ENCODE results near the gene OR13J1.
"Not testable (repeated sequence)": the region's sequence is repeated elsewhere in the genome, so short reads cannot be mapped to it uniquely, and the experiment has no call there.

Gene OR13J1

DNA sequence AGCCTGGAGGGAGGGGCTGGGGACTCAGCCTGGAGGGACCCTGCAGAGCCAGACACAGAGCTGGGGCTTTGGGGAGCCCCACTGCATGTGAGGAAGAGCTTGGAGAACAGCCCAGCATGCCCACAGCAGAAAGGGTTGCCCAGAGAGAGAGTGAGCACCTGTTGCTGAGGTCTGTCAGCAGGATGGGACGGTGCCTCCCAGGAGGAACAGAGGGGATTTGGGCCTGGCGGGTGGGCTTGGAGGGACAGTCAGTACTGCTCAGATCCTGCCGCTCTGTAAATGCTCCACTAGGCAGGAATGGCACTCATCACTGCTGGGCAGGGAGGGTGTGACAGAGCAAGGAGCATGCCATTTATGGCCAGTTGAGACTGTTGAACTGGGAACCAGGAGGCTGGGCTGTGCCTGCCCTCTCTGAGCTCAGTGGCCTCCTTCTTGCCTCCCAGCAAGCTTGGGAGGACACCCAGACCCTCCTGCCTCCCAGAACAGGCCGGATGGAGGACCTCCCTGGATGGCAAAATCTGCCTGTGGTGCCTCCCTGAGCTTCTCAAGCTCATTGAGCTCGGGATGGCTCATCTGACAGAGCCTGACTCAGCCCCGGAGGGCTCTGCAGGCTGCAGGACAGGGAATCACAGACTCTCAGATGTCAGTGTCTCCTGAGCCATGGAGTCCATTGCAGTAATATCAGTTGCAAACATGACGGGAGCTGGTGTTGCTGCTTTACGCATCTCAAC is 35.0 kb upstream of the OR13J1 start:
- no peak for DNase-seq (ENCODE audit: low read depth)

DNA sequence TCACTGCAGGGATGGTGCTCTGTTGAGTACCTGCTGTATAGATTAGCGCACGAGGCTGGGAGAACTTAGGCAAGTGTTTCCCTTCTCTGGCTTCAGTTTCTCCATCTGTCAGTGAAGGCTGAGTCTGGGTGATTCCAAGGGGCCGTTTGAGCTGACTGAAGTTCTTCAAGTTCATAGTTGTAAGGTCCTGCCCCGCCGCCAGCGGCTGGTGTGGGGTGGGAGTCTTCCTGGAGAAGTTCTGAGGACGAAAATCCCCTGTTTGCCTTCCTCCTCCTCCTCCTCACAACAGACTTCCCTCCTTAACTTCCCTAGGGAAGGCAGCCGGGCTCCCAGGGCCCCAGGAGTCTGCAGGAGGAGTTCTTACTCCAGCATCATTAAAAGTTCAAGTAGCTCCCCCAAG is 34.1 kb upstream of the OR13J1 start:
- DNase-seq (ENCODE audit: low read depth): no peak

GRCh38 chr9:35903049-35903448 is 32.8 kb upstream of the OR13J1 start:
- DNase-seq (ENCODE audit: low read depth): no peak

GRCh38 chr9:35899021-35899420 is 28.8 kb upstream of the OR13J1 start:
- DNase-seq (ENCODE audit: low read depth): no peak

DNA sequence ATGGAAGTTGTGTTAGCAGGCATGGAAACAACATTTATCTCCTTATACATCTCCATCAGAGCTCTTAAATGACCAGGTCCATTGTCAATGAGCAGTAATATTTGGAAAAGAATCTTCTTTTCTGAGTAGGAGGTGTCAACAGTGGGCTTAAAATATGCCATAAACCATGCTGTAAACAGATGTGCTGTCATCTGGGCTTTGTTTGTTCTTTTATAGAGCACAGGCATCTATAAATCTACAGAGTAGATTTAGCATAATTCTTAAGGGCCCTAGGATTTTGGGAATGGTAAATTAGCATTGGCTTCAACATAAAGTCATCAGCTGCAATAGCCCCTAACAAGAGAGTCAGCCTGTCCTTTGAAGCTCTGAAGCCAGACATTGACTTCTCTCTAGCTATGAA is 28.1 kb upstream of the OR13J1 start:
- DNase-seq (ENCODE audit: low read depth): no peak

GRCh38 chr9:35897376-35898099 is 27.3 kb upstream of the OR13J1 start:
- not testable (repeated sequence) for DNase-seq (ENCODE audit: low read depth)

DNA sequence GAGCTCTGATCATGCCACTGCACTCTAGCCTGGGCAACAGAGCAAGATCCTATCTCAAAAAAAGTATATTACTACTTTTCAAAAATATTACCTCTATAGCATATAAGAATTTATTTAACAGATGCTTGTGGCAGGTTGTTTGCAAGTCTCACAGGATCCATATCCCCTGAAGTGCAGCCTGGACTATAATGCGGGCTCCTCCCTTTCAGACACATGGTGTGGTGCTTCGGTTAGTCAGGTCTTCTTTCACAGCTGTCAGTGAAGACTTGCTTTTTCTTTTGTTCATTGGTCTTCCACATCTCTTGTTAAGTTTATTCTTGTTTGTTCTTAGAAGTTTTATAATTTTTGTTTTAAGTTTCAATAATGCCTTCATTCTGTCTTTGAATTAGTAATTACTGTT is 26.4 kb upstream of the OR13J1 start:
- no peak for DNase-seq (ENCODE audit: low read depth)

GRCh38 chr9:35892051-35892450 is 21.9 kb upstream of the OR13J1 start:
- no peak for DNase-seq (ENCODE audit: low read depth)

DNA sequence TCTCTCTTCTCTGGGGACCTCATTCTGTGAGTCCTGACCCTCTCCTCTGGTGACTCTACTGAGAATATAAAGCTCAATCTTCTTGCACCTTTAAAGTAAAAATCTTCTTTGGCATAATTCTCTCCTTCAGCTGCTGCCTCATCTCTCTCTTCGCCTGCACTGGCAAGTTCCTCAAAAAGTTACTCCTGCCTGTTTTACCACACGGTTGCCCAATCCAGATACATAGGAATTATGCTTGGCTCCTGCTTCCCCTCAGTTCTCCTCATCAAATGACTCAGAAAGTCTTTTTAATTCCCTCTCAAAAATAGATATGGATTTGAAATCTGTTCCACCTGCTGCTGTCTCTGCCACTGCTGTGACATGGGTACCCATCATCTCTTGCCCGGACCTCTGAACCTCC is 21.4 kb upstream of the OR13J1 start:
- DNase-seq (ENCODE audit: low read depth): no peak

DNA sequence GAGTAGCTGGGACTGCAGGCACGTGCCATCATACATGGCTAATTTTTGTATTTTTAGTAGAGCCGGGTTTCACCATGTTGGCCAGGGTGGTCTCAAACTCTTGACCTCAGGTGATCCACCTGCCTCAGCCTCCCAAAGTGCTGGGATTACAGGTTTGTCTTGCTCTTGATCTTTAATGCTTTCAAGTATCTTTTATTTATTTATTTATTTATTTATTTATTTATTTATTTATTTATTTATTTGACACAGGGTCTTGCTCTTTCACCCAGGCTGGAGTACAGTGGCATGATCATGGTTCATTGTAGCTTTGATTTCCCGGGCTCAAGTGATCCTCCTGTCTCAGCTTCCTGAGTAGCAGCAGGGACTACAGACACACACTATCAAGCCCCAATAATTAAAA is 14.7 kb upstream of the OR13J1 start:
- DNase-seq (ENCODE audit: low read depth): not testable (repeated sequence)

- no peak for DNase-seq (ENCODE audit: low read depth)
Measured at GRCh38 chr9:35882996-35883395, 12.8 kb upstream of the OR13J1 start.

DNA sequence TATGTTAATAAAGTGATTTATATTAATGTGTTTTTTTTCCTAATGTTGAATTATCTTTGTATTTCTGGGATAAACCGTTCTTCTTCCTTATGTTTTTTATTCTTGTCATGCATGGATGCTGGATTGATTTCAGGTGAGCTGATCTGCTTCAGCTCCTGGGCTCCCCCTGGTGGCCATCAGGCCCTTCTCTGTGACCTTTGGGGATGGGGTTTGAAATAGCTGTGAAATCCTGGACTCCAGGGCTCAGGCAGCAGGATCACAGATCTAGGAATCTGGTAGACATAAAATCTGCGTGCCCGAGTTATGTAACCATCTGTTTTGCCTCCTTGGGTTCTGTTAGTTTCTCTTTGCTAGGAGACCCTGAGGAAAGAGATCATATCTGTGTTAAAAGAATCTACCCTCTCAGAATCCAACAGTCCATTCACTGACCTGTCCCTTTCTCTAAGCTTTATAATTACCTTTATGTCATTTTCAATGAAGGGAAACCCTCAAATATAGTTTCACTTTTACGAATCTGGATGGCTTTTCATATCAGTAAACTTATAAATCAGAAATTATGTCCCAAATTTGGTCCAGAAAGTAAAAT is 12.2 kb upstream of the OR13J1 start:
- DNase-seq (ENCODE audit: low read depth): no peak

DNA sequence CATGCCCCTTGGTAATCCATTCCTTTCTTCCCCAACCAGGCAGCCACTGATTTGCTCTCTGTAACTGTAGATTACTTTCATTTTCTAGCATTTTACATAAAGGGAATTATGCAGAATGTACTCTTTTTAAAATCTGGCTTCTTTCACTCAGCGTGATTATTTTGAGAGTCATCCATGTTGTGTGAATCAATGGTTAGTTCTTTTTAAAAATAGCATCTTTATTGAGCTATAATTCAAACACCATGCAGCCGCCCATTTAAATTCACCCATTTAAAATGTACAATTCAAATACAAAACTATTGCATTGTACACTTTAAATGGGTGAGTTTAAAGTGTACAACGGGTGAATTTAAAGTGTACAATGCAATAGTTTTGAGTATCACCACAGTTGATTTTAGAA is 2.3 kb upstream of the OR13J1 start:
- DNase-seq (ENCODE audit: low read depth): no peak

- no peak for DNase-seq (ENCODE audit: low read depth)
Measured at GRCh38 chr9:35871545-35871944, 1.3 kb upstream of the OR13J1 start.

DNA sequence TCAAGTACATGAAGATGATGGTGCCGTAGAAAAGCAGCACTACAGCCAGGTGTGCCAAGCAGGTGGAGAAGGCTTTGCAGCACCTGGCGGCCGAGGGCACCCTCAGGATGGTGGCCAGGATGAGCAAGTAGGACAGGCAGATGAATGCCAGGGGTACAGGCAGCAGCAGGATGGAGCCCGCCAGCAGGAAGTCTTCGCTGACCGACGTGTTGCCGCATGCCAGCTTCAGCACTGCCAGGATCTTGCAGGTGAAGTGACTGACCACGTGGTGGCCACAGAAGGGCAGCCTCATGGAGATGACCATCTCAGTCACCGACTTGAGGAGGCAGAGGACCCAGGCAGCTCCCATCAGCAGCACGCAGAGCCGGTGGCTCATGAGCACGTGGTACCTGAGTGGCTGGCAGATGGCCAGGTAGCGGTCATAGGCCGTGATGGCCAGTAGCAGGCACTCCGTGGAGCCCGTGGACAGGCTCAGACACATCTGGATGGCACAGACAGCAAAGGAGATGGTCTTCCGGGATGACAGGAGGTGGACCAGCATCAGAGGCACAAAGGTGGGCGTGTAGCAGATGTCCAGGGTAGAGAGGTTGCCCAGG is 482 bp downstream of the OR13J1 start:
- DNase-seq (ENCODE audit: low read depth): no peak

GRCh38 chr9:35868933-35869332 is 1.3 kb downstream of the OR13J1 start:
- DNase-seq (ENCODE audit: low read depth): no peak

DNA sequence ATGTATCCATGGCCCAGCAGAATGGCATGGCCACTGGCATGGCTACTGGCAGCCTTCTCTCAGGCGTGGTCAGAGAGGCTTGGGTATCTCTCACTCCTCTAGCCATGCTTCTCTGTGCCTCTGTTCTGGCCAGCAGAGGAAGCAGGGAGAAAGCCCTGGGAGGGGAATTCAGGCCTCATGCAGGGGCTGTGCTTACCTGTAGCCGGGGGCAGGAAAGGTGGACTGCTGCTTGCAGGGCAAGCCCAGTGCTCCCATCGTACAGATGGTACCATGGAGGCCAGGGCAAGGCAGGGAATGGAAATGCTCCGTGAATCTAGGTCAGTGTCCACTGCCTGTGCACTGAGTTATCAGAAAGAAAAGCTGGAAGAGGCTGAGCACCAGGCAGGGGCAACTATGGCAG is 2.7 kb downstream of the OR13J1 start:
- DNase-seq (ENCODE audit: low read depth): no peak

DNA sequence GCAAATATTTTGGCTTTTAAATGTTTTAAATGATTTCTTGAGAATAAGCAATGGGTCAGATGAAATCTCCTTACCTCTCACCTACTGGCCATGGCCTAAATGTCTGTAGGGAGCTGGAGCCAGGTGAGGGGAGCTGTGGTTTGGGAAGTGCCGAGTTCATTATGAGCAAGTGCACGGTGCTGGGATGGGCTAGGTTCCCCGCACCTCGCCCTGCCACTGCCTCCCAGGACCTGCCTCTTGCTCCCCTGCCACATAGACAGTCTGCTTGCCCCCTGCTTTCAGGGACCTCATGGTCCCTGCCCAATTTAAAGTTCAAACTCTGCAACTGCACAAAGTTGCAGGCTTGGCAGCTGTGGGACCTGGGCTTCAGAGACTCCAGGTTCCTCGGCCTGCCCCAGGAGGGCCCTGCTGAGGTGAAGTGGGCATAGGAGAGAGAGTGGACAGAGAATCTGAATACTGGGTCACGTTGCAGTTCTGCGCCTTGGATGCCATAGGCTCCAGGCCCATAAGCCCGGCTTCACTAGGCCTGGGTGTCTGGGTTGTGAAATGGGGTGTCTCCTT is 5.4 kb downstream of the OR13J1 start:
- DNase-seq (ENCODE audit: low read depth): no peak

- no peak for DNase-seq (ENCODE audit: low read depth)
Measured at GRCh38 chr9:35863583-35863982, 6.6 kb downstream of the OR13J1 start.

GRCh38 chr9:35862328-35862727 is 7.9 kb downstream of the OR13J1 start:
- no peak for DNase-seq (ENCODE audit: low read depth)

GRCh38 chr9:35861161-35861897 is 8.9 kb downstream of the OR13J1 start:
- no peak for DNase-seq (ENCODE audit: low read depth)

- DNase-seq (ENCODE audit: low read depth): no peak
Measured at GRCh38 chr9:35859990-35860339, 10.2 kb downstream of the OR13J1 start.

Data from GM04503 (cell line).